Stimulated activated CD8-positive, alpha-beta memory T cell treated with anti-CD3 and anti-CD28 coated beads, Interleukin-12 subunit alpha, Interleukin-12 subunit beta, amount 100 ng/mL, for 1 hour (primary cell): ENCODE results near the gene NUTF2.
"Not testable (repeated sequence)": the region's sequence is repeated elsewhere in the genome, so short reads cannot be mapped to it uniquely, and the experiment has no call there.

Source experiments
- DNase-seq: peaks from one replicate; pipeline ENCODE4 v3.0.0-alpha.2; 2020; ENCODE audit warnings: low read depth

NUTF2 gene

GRCh38 chr16:67864044-67864443 lies 17.3 kb downstream of the NUTF2 start:
- not testable (repeated sequence) for DNase-seq

GRCh38 chr16:67864594-67864993 lies 17.9 kb downstream of the NUTF2 start:
- DNase-seq = no peak

GRCh38 chr16:67865318-67865717 lies 18.6 kb downstream of the NUTF2 start:
- DNase-seq = no peak

- no peak for DNase-seq
Observed at GRCh38 chr16:67868290-67868689, 21.6 kb downstream of the NUTF2 start.

GRCh38 chr16:67869653-67870052 lies 22.9 kb downstream of the NUTF2 start:
- DNase-seq = no peak

GRCh38 chr16:67871256-67871655 lies 24.5 kb downstream of the NUTF2 start:
- no peak for DNase-seq

- no peak for DNase-seq
Observed at GRCh38 chr16:67872131-67872630, 25.4 kb downstream of the NUTF2 start.

- peak; percentile 79 for DNase-seq
Observed at GRCh38 chr16:67872631-67873434, 26.1 kb downstream of the NUTF2 start, which contains the start of gene EDC4. Gene EDC4, plus strand, starts transcription at chr16:67873052. Its CDS starts 210 bp downstream, at chr16:67873262.

GRCh38 chr16:67873435-67874370 lies 27.0 kb downstream of the NUTF2 start:
- no peak for DNase-seq

- no peak for DNase-seq
Observed at GRCh38 chr16:67874372-67874771, 27.6 kb downstream of the NUTF2 start.

GRCh38 chr16:67877064-67877463 lies 30.3 kb downstream of the NUTF2 start:
- DNase-seq = no peak

- no peak for DNase-seq
Observed at GRCh38 chr16:67878232-67878631, 31.5 kb downstream of the NUTF2 start.

- DNase-seq = no peak
Observed at GRCh38 chr16:67878846-67879245, 32.1 kb downstream of the NUTF2 start.

GRCh38 chr16:67879462-67879861 lies 32.7 kb downstream of the NUTF2 start:
- no peak for DNase-seq

GRCh38 chr16:67879936-67880335 lies 33.2 kb downstream of the NUTF2 start:
- DNase-seq = no peak

GRCh38 chr16:67880584-67880983 lies 33.9 kb downstream of the NUTF2 start:
- DNase-seq = no peak

- no peak for DNase-seq
Observed at GRCh38 chr16:67881621-67882161, 35.0 kb downstream of the NUTF2 start.

GRCh38 chr16:67882374-67883145 lies 35.8 kb downstream of the NUTF2 start:
- no peak for DNase-seq

GRCh38 chr16:67883146-67883871 lies 36.6 kb downstream of the NUTF2 start:
- no peak for DNase-seq

GRCh38 chr16:67883872-67884261 lies 37.1 kb downstream of the NUTF2 start:
- peak; percentile 60 for DNase-seq

GRCh38 chr16:67884684-67885083 lies 38.0 kb downstream of the NUTF2 start, which contains the start of gene NRN1L:
Gene NRN1L, plus strand, starts transcription at chr16:67884885. Its CDS starts 19 bp downstream, at chr16:67884904.
- DNase-seq = no peak
